ENCODE measurements around the gene NEK1.

- TF ChIP-seq CENPT (CRISPR knock-in tag; IDR thresholded peaks at IDR 0.05; ENCODE audit: low read depth): no peak
- TF ChIP-seq TRIM22 (IDR thresholded peaks at IDR 0.05): no peak
- TF ChIP-seq, protein P1, sequence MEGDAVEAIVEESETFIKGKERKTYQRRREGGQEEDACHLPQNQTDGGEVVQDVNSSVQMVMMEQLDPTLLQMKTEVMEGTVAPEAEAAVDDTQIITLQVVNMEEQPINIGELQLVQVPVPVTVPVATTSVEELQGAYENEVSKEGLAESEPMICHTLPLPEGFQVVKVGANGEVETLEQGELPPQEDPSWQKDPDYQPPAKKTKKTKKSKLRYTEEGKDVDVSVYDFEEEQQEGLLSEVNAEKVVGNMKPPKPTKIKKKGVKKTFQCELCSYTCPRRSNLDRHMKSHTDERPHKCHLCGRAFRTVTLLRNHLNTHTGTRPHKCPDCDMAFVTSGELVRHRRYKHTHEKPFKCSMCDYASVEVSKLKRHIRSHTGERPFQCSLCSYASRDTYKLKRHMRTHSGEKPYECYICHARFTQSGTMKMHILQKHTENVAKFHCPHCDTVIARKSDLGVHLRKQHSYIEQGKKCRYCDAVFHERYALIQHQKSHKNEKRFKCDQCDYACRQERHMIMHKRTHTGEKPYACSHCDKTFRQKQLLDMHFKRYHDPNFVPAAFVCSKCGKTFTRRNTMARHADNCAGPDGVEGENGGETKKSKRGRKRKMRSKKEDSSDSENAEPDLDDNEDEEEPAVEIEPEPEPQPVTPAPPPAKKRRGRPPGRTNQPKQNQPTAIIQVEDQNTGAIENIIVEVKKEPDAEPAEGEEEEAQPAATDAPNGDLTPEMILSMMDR (CRISPR knock-in tag; IDR thresholded peaks at IDR 0.05): no peak
- TF ChIP-seq ZBTB40 (IDR thresholded peaks at IDR 0.05): no peak
- no peak for TF ChIP-seq ZBTB40 (CRISPR knock-in tag; IDR thresholded peaks at IDR 0.05)
- no peak for TF ChIP-seq ZNF24 (IDR thresholded peaks at IDR 0.05)
- no peak for TF ChIP-seq RAD21 (CRISPR knock-in tag; IDR thresholded peaks at IDR 0.05)
- TF ChIP-seq POLR2A (IDR thresholded peaks at IDR 0.05; ENCODE audit: insufficient read depth in 1 of 2, low read depth in 2 of 2, low read length in 2 of 2): no peak
- TF ChIP-seq CBX5 (CRISPR knock-in tag; IDR thresholded peaks at IDR 0.05; ENCODE audit: borderline replicate concordance): no peak
- TF ChIP-seq ZFP36 (IDR thresholded peaks at IDR 0.05; ENCODE audit: borderline replicate concordance, low read depth, low read length, partially characterized antibody): no peak
Measured at GRCh38 chr4:169397762-169398161, 214.6 kb downstream of the NEK1 start.

Data from HepG2 (cell line).